ENCODE measurements around the gene B3GNT5.
A peak's percentile ranks its signal among the peaks of the same experiment; 100 is the strongest.

Gene B3GNT5

DNA sequence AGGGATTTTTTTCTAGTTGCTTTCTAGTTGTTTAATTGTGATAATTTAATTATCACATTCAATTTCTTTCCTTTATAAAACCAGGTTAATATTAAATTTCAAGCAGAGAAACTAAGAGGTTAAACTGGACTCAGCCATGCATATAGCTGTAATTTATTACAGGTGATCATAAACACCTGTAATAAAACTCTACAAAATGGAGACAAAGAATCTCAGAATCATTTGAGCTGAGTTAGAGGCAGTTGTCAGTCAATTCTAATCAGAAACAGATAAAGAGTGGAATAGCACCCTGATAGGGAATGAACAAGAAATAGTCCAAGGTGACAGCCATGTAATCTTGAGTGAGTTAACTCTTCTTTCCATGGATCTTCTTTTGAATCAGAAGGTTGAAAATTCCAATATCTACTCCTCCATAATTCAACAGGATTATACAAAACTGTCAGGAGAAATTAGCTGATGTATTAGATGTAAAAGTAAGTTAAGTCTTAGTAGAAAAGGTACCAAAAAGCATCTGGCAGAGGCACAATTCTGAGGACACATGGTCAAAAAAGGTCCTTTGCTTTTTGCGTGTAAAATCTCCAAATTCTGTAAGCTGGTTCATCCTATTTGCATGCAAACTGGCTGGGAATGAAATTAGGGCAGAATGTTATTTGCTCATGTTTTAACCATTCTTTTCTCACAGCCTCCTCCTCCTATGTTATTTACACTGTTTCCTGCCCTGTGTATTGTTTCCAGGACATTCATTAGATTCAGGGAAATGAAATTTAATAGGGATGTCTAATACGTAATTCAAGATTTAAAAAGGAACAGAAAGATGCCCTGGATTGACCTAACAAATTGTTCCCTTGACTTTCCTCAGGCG lies 39.4 kb upstream of the B3GNT5 start:
- Histone ChIP-seq H3K4me1 (ENCODE audit: control insufficient read depth in 5 of 5, insufficient read depth in 5 of 5, low read length in 5 of 5) (peaks cover 0 to 28% (median 14%) of the 10 kb centered on the region in 5 donors), H3K9me3 (ENCODE audit: control insufficient read depth in 5 of 5, low read length in 5 of 5) (no peaks in the 10 kb centered on the region), H3K27ac (ENCODE audit: low read depth, low read length) (peak overlapping the region; percentile 44), H3K9ac (ENCODE audit: low read length in 5 of 5) (peak overlapping the region in 1 of 5 donors; percentile 46), H3K36me3 (ENCODE audit: control insufficient read depth in 5 of 5, insufficient read depth in 5 of 5, low read length in 5 of 5) (no peaks in the 10 kb centered on the region), H3K4me3 (ENCODE audit: low read depth in 1 of 5, low read length in 5 of 5) (no peak overlapping the region), H3K27me3 (ENCODE audit: control insufficient read depth in 5 of 5, insufficient read depth in 4 of 5, low read length in 5 of 5) (peaks cover 0 to 3% (median 0%) of the 10 kb centered on the region in 5 donors)

DNA sequence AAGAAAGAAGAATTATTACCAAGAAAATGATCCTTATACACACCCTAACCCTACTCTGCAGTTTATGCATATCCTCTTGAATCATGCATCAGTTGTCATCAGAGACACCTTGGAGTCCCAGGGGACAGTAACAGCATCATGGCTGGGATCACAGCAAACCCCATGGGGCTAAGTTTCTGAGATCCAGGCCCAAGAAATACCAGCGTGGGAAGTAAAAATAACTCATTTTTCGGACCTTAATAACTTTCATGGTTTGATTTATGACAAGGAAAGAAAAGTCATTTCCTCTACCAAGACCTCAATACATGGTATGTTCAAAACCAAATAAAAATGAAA lies 38.8 kb upstream of the B3GNT5 start:
- Histone ChIP-seq H3K36me3 (ENCODE audit: control insufficient read depth in 5 of 5, insufficient read depth in 5 of 5, low read length in 5 of 5) (no peaks in the 10 kb centered on the region), H3K9me3 (ENCODE audit: control insufficient read depth in 5 of 5, low read length in 5 of 5) (no peaks in the 10 kb centered on the region), H3K4me3 (ENCODE audit: low read depth in 1 of 5, low read length in 5 of 5) (no peak overlapping the region), H3K4me1 (ENCODE audit: control insufficient read depth in 5 of 5, insufficient read depth in 5 of 5, low read length in 5 of 5) (peaks cover 0 to 28% (median 14%) of the 10 kb centered on the region in 5 donors), H3K9ac (ENCODE audit: low read length in 5 of 5) (no peak overlapping the region), H3K27me3 (ENCODE audit: control insufficient read depth in 5 of 5, insufficient read depth in 4 of 5, low read length in 5 of 5) (peaks cover 0 to 3% (median 0%) of the 10 kb centered on the region in 5 donors), H3K27ac (ENCODE audit: low read depth, low read length) (peak overlapping the region; percentile 44)

GRCh38 chr3:183215591-183216202 lies 37.4 kb upstream of the B3GNT5 start:
- Histone ChIP-seq H3K9me3 (ENCODE audit: control insufficient read depth in 5 of 5, low read length in 5 of 5) (no peaks in the 10 kb centered on the region), H3K27ac (ENCODE audit: low read depth, low read length) (no peak overlapping the region), H3K4me1 (ENCODE audit: control insufficient read depth in 5 of 5, insufficient read depth in 5 of 5, low read length in 5 of 5) (peaks cover 0 to 25% (median 14%) of the 10 kb centered on the region in 5 donors), H3K27me3 (ENCODE audit: control insufficient read depth in 5 of 5, insufficient read depth in 4 of 5, low read length in 5 of 5) (peaks cover 0 to 3% (median 0%) of the 10 kb centered on the region in 5 donors), H3K9ac (ENCODE audit: low read length in 5 of 5) (no peak overlapping the region), H3K36me3 (ENCODE audit: control insufficient read depth in 5 of 5, insufficient read depth in 5 of 5, low read length in 5 of 5) (no peaks in the 10 kb centered on the region), H3K4me3 (ENCODE audit: low read depth in 1 of 5, low read length in 5 of 5) (no peak overlapping the region)

DNA sequence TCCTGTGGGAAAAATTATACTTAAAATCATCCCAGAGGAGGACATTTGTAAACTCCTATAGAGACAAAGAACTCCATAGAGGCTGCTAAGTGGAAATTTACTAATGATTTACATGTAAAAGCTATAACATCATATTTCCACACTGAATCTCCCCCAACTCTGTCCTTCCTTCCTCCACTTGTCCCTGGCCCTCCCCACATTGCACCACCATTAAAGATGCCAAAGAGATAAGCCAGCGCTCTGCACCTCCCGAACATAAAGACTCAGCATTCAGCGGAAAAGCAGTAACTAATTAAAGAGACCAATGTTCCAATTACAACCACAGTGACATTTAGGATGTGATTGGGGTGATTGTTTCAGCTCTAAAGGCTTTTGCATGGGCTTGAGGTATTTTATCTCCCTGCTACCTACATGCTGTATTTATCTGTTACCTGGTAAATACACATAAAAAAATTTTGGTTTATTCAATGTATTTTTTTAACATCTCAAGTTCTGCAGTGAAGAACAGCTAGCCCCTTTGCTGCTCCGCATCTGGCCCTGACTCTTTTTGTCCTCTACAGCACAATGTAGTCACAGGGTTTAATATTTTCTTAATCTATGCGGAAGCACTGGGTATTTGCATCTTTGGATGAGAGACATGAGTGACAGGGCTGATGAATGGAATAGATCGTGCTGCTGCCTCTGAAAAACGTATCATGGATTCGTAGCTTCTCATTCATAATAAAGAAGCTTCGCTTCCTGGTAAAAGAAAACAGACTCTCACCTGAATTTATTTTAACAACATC lies 35.3 kb upstream of the B3GNT5 start:
- H3K27me3 ChIP-seq (ENCODE audit: control insufficient read depth in 5 of 5, insufficient read depth in 4 of 5, low read length in 5 of 5), result peaks cover 0 to 4% (median 0%) of the 10 kb centered on the region in 5 donors
- H3K9me3 ChIP-seq (ENCODE audit: control insufficient read depth in 5 of 5, low read length in 5 of 5), result no peaks in the 10 kb centered on the region
- H3K4me1 ChIP-seq (ENCODE audit: control insufficient read depth in 5 of 5, insufficient read depth in 5 of 5, low read length in 5 of 5), result peaks cover 0 to 11% (median 0%) of the 10 kb centered on the region in 5 donors
- H3K4me3 ChIP-seq (ENCODE audit: low read depth in 1 of 5, low read length in 5 of 5), result no peak overlapping the region
- no peak overlapping the region for H3K27ac ChIP-seq (ENCODE audit: low read depth, low read length)
- H3K36me3 ChIP-seq (ENCODE audit: control insufficient read depth in 5 of 5, insufficient read depth in 5 of 5, low read length in 5 of 5), result no peaks in the 10 kb centered on the region
- H3K9ac ChIP-seq (ENCODE audit: low read length in 5 of 5), result no peak overlapping the region

DNA sequence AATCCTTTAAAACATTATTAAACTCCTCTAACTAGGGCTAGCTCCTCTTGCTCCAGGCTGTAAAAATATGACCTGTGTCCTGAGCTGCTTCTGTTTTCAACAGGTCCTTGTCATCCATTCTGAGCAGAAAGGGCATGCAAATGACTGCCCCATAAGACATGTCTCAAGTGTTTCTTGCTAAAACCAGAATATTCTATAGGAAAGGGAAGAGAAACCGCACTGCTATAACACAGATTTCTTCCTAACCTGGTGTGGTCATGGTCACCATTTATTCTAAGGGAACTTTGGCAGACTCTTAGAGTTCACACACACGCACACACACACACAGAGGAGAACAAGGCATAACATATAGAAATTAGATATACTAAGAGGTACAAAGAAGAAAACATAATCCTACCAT lies 34.2 kb upstream of the B3GNT5 start:
- Histone ChIP-seq H3K4me1 (ENCODE audit: control insufficient read depth in 5 of 5, insufficient read depth in 5 of 5, low read length in 5 of 5) (peaks cover 0 to 6% (median 0%) of the 10 kb centered on the region in 5 donors), H3K27ac (ENCODE audit: low read depth, low read length) (no peak overlapping the region), H3K9me3 (ENCODE audit: control insufficient read depth in 5 of 5, low read length in 5 of 5) (no peaks in the 10 kb centered on the region), H3K27me3 (ENCODE audit: control insufficient read depth in 5 of 5, insufficient read depth in 4 of 5, low read length in 5 of 5) (peaks cover 0 to 4% (median 0%) of the 10 kb centered on the region in 5 donors), H3K4me3 (ENCODE audit: low read depth in 1 of 5, low read length in 5 of 5) (no peak overlapping the region), H3K9ac (ENCODE audit: low read length in 5 of 5) (no peak overlapping the region), H3K36me3 (ENCODE audit: control insufficient read depth in 5 of 5, insufficient read depth in 5 of 5, low read length in 5 of 5) (no peaks in the 10 kb centered on the region)

DNA sequence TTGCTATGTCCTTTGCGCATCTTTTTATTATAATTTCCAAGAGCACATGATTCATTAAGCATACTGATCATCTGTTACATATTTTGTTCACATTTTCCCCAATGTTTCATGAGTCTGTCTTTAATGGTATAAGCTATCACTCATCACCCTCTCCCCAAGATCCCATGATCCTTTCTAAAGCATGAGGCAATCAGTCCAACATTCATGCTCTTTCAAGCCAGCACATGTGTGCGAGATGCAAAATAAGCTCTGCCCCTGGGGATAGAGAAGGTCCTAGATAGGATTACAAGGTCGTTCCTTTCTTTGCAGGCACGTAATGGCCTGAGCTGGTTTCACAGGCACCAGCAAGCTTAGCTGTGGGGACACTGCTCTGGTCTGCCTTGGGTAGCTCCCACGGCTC lies 32.2 kb upstream of the B3GNT5 start:
- no peaks in the 10 kb centered on the region for H3K4me1 ChIP-seq (ENCODE audit: control insufficient read depth in 5 of 5, insufficient read depth in 5 of 5, low read length in 5 of 5)
- H3K27me3 ChIP-seq (ENCODE audit: control insufficient read depth in 5 of 5, insufficient read depth in 4 of 5, low read length in 5 of 5), result peaks cover 0 to 3% (median 0%) of the 10 kb centered on the region in 5 donors
- H3K36me3 ChIP-seq (ENCODE audit: control insufficient read depth in 5 of 5, insufficient read depth in 5 of 5, low read length in 5 of 5), result no peaks in the 10 kb centered on the region
- H3K9ac ChIP-seq (ENCODE audit: low read length in 5 of 5), result no peak overlapping the region
- H3K27ac ChIP-seq (ENCODE audit: low read depth, low read length), result no peak overlapping the region
- no peak overlapping the region for H3K4me3 ChIP-seq (ENCODE audit: low read depth in 1 of 5, low read length in 5 of 5)
- H3K9me3 ChIP-seq (ENCODE audit: control insufficient read depth in 5 of 5, low read length in 5 of 5), result no peaks in the 10 kb centered on the region

DNA sequence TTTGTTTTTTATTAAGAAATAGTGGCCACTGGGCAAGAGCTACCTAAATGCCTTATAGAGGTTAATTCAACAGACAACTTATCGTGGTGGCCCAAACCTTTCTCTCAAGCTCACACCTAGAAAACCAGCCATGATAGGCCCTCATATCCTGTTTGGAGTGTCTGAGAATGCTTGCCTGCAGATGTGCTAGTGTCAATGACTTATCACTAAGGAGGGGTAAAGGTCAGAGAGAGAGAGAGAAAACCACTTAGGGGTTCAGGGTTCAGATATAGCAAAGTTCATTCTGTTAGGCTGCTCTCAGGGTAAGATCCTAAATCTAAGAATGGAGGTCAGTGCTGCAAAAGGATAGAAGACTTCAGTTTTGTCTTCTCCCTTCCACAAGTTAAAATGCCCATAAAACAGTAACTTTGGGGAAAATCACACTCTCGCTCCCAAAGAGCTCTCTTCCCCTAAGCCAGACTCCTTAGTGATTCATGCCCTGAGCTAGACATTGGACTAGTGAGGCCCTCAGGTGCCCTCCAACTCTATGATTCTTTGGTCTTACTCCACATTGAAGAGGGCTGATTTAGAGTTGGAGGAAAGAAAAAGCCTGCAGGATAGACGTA lies 30.3 kb upstream of the B3GNT5 start:
- no peaks in the 10 kb centered on the region for H3K4me1 ChIP-seq (ENCODE audit: control insufficient read depth in 5 of 5, insufficient read depth in 5 of 5, low read length in 5 of 5)
- no peak overlapping the region for H3K27ac ChIP-seq (ENCODE audit: low read depth, low read length)
- no peak overlapping the region for H3K9ac ChIP-seq (ENCODE audit: low read length in 5 of 5)
- peaks cover 0 to 2% (median 0%) of the 10 kb centered on the region in 5 donors for H3K27me3 ChIP-seq (ENCODE audit: control insufficient read depth in 5 of 5, insufficient read depth in 4 of 5, low read length in 5 of 5)
- H3K36me3 ChIP-seq (ENCODE audit: control insufficient read depth in 5 of 5, insufficient read depth in 5 of 5, low read length in 5 of 5), result no peaks in the 10 kb centered on the region
- no peak overlapping the region for H3K4me3 ChIP-seq (ENCODE audit: low read depth in 1 of 5, low read length in 5 of 5)
- no peaks in the 10 kb centered on the region for H3K9me3 ChIP-seq (ENCODE audit: control insufficient read depth in 5 of 5, low read length in 5 of 5)

- H3K4me3 ChIP-seq (ENCODE audit: low read depth in 1 of 5, low read length in 5 of 5), result no peak overlapping the region
- no peaks in the 10 kb centered on the region for H3K4me1 ChIP-seq (ENCODE audit: control insufficient read depth in 5 of 5, insufficient read depth in 5 of 5, low read length in 5 of 5)
- H3K27ac ChIP-seq (ENCODE audit: low read depth, low read length), result no peak overlapping the region
- no peaks in the 10 kb centered on the region for H3K9me3 ChIP-seq (ENCODE audit: control insufficient read depth in 5 of 5, low read length in 5 of 5)
- H3K27me3 ChIP-seq (ENCODE audit: control insufficient read depth in 5 of 5, insufficient read depth in 4 of 5, low read length in 5 of 5), result peaks cover 0 to 2% (median 0%) of the 10 kb centered on the region in 5 donors
- H3K36me3 ChIP-seq (ENCODE audit: control insufficient read depth in 5 of 5, insufficient read depth in 5 of 5, low read length in 5 of 5), result no peaks in the 10 kb centered on the region
- H3K9ac ChIP-seq (ENCODE audit: low read length in 5 of 5), result no peak overlapping the region
These were observed 28.7 kb upstream of the B3GNT5 start for GRCh38 chr3:183224180-183224970.

- Histone ChIP-seq H3K27me3 (ENCODE audit: control insufficient read depth in 5 of 5, insufficient read depth in 4 of 5, low read length in 5 of 5) (peaks cover 0 to under 1% (median 0%) of the 10 kb centered on the region in 5 donors), H3K4me1 (ENCODE audit: control insufficient read depth in 5 of 5, insufficient read depth in 5 of 5, low read length in 5 of 5) (no peaks in the 10 kb centered on the region), H3K9me3 (ENCODE audit: control insufficient read depth in 5 of 5, low read length in 5 of 5) (no peaks in the 10 kb centered on the region), H3K36me3 (ENCODE audit: control insufficient read depth in 5 of 5, insufficient read depth in 5 of 5, low read length in 5 of 5) (no peaks in the 10 kb centered on the region), H3K9ac (ENCODE audit: low read length in 5 of 5) (no peak overlapping the region), H3K4me3 (ENCODE audit: low read depth in 1 of 5, low read length in 5 of 5) (no peak overlapping the region), H3K27ac (ENCODE audit: low read depth, low read length) (no peak overlapping the region)
These were observed 26.6 kb upstream of the B3GNT5 start for GRCh38 chr3:183226333-183226890.
